Small intestine (tissue), 7 donors: ENCODE measurements around the gene SMARCA5. TPM values are rescaled to one million over a fixed set of nuclear protein-coding genes. Genes with fewer than 3 reads are reported as not detected.
"Not testable (repeated sequence)": the region's sequence is repeated elsewhere in the genome, so short reads cannot be mapped to it uniquely, and the experiment has no call there.

Experiments
- DNase-seq, 2 donors: peaks; one replicate each; pipeline versions ENCODE4 v3.0.0 to v3.0.0-alpha.2; 2013
- FAIRE-seq: peaks from 2 replicates; lab custom pipeline; 2012; peaks lifted over from hg19 to GRCh38; lab: Jason Lieb, UNC
- H3K27ac ChIP-seq, 3 donors: one replicate each; pipeline ENCODE4 v1.5.1; 2013; ENCODE audit warnings: low read length in 2 of 3, mild to moderate bottlenecking in 2 of 3, control low read depth in 1 of 3, inconsistent platforms in 1 of 3, low read depth in 1 of 3, moderate library complexity in 1 of 3
- H3K27me3 ChIP-seq, 3 donors: one replicate each; pipeline ENCODE4 v1.6.1; 2013; ENCODE audit warnings: low read length in 3 of 3, inconsistent platforms in 1 of 3; ENCODE audit not compliant: control insufficient read depth in 3 of 3, insufficient read depth in 3 of 3
- H3K36me3 ChIP-seq, 3 donors: one replicate each; pipeline ENCODE4 v1.6.1; 2013; ENCODE audit warnings: low read length in 3 of 3, inconsistent platforms in 1 of 3, low read depth in 1 of 3, mild to moderate bottlenecking in 1 of 3, moderate library complexity in 1 of 3; ENCODE audit not compliant: control insufficient read depth in 3 of 3, insufficient read depth in 2 of 3
- H3K4me1 ChIP-seq, 3 donors: one replicate each; pipeline ENCODE4 v1.6.1; 2013; ENCODE audit warnings: low read length in 2 of 3, inconsistent platforms in 1 of 3, low read depth in 1 of 3, mild to moderate bottlenecking in 1 of 3, moderate library complexity in 1 of 3; ENCODE audit not compliant: control insufficient read depth in 3 of 3, insufficient read depth in 2 of 3
- H3K4me3 ChIP-seq, 3 donors: one replicate each; pipeline ENCODE4 v1.5.1; 2013; ENCODE audit warnings: low read length in 3 of 3, control low read depth in 1 of 3, inconsistent platforms in 1 of 3, low read depth in 1 of 3, mild to moderate bottlenecking in 1 of 3, moderate library complexity in 1 of 3
- H3K9me3 ChIP-seq, 2 donors: one replicate each; pipeline ENCODE4 v1.6.1; 2013; ENCODE audit warnings: low read depth in 1 of 2, low read length in 1 of 2; ENCODE audit not compliant: control insufficient read depth in 2 of 2, insufficient read depth in 1 of 2
- WGBS, 3 donors: extraction: QIAGEN DNeasy Blood & Tissue Kit; methylation state at CpG; one replicate each; pipeline ENCODE4 v1.1.7; 2013; 5-methylcytosine and 5-hydroxymethylcytosine counted together
- polyA plus RNA-seq, 4 donors: library from polyadenylated mRNA; stranded (reverse) in 3 of 4; unstranded in 1 of 4; fragments of 200-250 nt in 3 of 4; fragments of 120-200 nt in 1 of 4; gene quantifications; one replicate each; pipeline versions ENCODE4 v1.2.1 to v1.2.3, GENCODE V29; 2013
- donor health status: healthy with polysubstance abuse.
- donor health status: control.
- donor health status: control.
- donor health status: Bipolar disorder and iron deficiency.
- donor health status: healthy.

SMARCA5 gene
- polyA plus RNA-seq, 4 donors = 13.0 to 49.8 (median 17.6) TPM

DNA sequence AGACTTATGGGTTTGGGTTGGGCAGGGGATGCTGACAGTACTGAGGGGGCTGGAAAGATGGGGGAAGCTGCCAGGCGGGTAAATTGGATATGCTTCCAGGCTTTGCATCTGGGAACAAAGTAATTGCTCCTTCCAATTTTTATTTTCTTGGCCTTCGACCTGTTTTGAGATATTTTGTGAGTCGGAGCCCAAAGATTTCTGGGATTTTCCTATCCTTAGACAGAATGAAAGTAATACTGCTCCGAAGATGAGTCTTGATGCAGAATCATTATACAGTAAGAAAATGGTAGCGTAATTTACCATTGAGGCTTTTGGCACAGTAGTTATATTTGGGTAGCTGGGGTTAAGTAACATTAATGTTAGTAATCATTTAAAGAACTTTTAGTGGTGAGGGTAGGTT is 1.4 kb downstream of the SMARCA5 start:
- WGBS, 3 donors = 4 to 8% (median 5%) methylated on average over 5 of the region's 5 CpGs
- Histone ChIP-seq H3K27me3 (no peaks in the 10 kb centered on the region), H3K27ac (peak overlapping the region; percentile 85 to 100 (median 98)), H3K4me1 (peaks cover 0 to 11% (median 3%) of the 10 kb centered on the region in 3 donors), H3K36me3 (peaks cover 0 to 4% (median 3%) of the 10 kb centered on the region in 3 donors), H3K9me3 (no peaks in the 10 kb centered on the region), H3K4me3 (peak overlapping the region; percentile 68 to 94 (median 73))
- DNase-seq = peak in 1 of 2 donors; percentile 1
- no peak for FAIRE-seq

DNA sequence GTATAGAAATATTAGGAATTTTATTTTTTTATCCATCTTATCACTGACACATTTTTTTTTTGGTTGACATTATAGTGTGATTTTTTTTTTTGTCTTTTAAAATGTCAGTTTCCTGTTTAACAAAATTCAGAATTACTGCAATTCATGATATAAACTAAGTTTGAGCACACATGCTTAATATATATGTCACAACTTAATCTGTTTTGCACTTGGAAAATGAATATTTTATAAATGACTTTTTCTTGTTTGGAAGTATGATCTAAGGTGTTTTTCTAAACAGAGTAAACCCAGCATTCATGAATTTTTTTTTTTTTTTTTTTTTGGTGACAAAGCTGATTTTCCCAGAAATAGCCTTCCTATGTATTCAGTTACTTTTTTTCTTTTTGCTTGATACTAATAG is 2.4 kb downstream of the SMARCA5 start:
- FAIRE-seq (peak; percentile 86), DNase-seq (no peak)
- no peak overlapping the region for H3K4me3 ChIP-seq
- H3K27ac ChIP-seq = no peak overlapping the region
- H3K36me3 ChIP-seq = peaks cover 0 to 4% (median 3%) of the 10 kb centered on the region in 3 donors
- H3K9me3 ChIP-seq = no peaks in the 10 kb centered on the region
- peaks cover 0 to 11% (median 3%) of the 10 kb centered on the region in 3 donors for H3K4me1 ChIP-seq
- H3K27me3 ChIP-seq = no peaks in the 10 kb centered on the region

DNA sequence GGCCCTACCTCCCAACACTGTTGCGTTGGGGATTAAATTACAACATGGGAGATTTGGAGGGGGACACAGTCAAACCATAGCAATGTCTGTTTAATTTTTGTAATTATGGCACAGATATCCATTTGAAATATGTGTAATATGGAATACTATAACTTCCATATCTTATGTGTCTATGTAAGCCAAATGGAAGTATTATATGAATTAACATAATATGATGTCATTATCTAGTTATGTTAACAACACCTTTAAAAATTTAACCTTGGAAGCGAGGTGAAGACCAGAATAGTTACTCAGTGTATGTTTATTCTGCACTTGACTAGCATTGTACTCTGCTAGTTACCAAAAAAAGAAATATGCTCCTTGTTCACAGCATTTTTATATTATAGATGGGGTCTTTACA is 4.3 kb downstream of the SMARCA5 start:
- WGBS, 3 donors = 93 to 96% (median 95%) methylated on average over 2 of the region's 2 CpGs
- no peak for DNase-seq
- no peaks in the 10 kb centered on the region for H3K9me3 ChIP-seq
- FAIRE-seq = no peak
- H3K4me3 ChIP-seq = no peak overlapping the region
- peaks cover 0 to 11% (median 3%) of the 10 kb centered on the region in 3 donors for H3K4me1 ChIP-seq
- H3K27ac ChIP-seq = no peak overlapping the region
- peaks cover 4 to 5% (median 4%) of the 10 kb centered on the region in 3 donors for H3K36me3 ChIP-seq
- no peaks in the 10 kb centered on the region for H3K27me3 ChIP-seq

DNA sequence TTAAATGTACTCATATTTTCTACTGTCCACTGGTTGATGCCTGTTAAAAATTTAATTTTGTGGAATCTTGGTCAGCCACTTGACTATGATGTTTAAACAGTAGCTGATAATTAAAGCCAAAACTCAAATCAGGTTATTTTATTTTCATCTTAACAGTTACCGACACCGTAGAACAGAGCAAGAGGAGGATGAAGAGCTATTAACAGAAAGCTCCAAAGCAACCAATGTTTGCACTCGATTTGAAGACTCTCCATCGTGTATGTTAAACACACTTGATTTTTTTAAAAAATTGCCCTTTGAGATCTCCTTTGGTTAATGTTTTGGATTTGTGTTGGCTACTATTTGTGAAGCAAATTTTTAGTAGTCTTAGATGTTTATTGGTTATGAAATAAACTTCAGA is 10.7 kb downstream of the SMARCA5 start:
- Histone ChIP-seq H3K36me3 (peaks cover 6 to 20% (median 13%) of the 10 kb centered on the region in 3 donors), H3K9me3 (no peaks in the 10 kb centered on the region), H3K27me3 (no peaks in the 10 kb centered on the region), H3K4me3 (no peak overlapping the region), H3K27ac (no peak overlapping the region), H3K4me1 (no peaks in the 10 kb centered on the region)
- no peak for DNase-seq
- WGBS, 3 donors = 88 to 96% (median 96%) methylated on average over 4 of the region's 4 CpGs
- FAIRE-seq = peak; percentile 19

DNA sequence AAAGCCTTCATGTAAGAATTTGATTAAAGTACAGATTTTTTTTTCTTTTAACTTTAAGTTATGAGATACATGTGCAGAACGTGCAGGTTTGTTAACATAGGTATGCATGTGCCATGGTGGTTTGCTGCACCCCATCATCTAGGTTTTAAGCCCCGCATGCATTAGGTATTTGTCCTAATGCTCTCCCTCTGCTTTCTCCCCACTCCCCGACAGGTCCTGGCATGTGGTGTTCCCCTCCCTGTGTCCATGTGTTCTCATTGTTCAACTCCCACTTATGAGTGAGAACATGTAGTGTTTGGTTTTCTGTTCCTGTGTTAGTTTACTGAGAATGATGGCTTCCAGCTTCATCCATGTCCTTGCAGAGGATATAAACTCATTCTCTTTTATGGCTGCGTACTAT is 14.5 kb downstream of the SMARCA5 start:
- H3K4me3 ChIP-seq, H3K27ac ChIP-seq, H3K9me3 ChIP-seq, DNase-seq, H3K27me3 ChIP-seq, FAIRE-seq, H3K4me1 ChIP-seq: not testable (repeated sequence)
- 93 to 95% (median 94%) methylated on average over 4 of the region's 4 CpGs for WGBS, 3 donors
- peaks cover 0 to 24% (median 16%) of the 10 kb centered on the region in 3 donors for H3K36me3 ChIP-seq

DNA sequence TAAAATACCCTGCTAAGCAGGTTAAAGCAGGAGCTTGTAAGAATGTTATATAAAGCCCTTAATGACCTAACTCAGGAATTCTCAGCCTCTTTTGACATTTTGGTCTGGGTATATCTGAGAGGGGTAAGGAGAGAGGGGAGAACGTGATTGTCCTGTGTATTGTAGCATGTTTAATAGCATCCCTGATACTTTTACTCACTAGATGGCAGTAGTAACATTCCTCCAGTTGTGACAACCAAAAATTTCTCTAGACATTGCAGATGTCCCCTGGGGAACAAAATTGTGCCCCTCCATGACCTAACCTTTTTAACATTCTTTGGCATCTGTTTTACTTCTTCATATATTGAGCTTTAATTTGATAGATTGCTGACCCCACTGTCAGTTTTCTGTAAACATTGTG is 17.9 kb downstream of the SMARCA5 start:
- H3K4me1 ChIP-seq = no peaks in the 10 kb centered on the region
- DNase-seq (no peak), FAIRE-seq (no peak)
- H3K9me3 ChIP-seq = no peaks in the 10 kb centered on the region
- no peak overlapping the region for H3K4me3 ChIP-seq
- H3K36me3 ChIP-seq = peaks cover 4 to 24% (median 17%) of the 10 kb centered on the region in 3 donors
- H3K27me3 ChIP-seq = no peaks in the 10 kb centered on the region
- H3K27ac ChIP-seq = no peak overlapping the region
- 59 to 70% (median 62%) methylated on average over 1 of the region's 1 CpG for WGBS, 3 donors

DNA sequence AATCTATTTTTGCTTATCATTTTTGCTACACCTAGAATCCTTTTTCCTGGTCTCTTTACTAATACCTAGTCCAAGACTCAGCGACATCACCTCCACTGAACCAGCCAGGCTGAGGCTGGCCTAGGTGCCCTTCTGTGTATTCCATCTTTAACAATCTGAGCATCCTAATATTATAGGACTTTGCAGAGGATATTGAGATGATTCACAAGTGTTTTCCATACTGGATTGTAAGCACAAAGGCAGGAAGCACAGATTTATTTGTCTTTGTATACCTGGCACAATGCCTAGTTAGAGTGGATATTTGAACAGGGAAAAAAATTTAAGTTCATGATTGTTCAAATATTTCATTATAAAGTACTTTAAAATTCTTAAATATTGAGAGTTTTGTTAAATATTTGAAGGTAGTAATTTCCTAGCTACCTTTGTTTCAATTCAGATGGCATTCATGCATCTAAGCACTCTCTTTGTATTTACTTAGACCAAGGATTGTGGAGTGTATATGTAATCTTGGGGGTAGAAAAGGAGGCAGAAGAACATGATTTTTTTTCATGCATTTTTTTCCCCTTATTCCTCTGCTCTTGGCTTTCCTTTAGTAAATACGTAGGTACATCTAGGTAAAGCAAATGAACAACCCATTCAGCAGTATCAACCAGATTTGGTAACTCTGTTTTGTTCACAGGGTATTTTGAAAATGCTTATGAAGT is 18.4 kb downstream of the SMARCA5 start:
- DNase-seq = no peak
- no peaks in the 10 kb centered on the region for H3K4me1 ChIP-seq
- WGBS, 3 donors = 90 to 96% (median 91%) methylated on average over 2 of the region's 2 CpGs
- no peak overlapping the region for H3K4me3 ChIP-seq
- no peaks in the 10 kb centered on the region for H3K27me3 ChIP-seq
- no peak for FAIRE-seq
- H3K36me3 ChIP-seq = peaks cover 4 to 21% (median 19%) of the 10 kb centered on the region in 3 donors
- H3K27ac ChIP-seq = no peak overlapping the region
- no peaks in the 10 kb centered on the region for H3K9me3 ChIP-seq

DNA sequence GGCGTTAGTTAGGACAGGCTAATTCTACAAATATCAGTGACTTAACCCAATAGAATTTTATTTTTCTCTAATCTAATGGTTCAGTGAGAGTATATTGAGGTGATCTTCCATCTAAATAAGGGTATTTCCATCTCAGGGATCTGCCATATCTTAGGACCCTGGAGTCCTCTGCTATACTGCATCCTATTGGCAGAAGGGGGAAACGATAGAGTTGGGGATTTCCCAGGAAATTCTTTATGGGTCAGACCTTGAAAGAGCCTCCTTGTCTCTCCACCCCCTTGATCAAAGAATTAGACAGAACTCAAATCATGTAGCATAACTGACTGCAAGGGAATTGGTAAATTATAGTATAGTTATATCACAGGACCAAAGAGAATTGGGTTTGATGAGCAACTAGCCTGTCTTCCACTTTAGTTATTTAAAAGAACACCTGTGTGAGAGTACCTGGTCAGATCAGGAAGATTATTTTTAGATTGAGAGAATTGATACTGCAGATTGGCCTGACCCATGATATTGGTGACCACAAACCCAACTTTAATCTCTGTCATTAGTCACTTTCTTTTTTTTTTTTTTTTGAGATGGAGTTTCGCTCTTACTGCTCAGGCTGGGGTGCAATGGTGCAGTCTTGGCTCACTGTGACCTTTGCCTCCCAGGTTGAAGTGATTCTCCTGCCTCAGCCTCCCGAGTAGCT is 25.6 kb downstream of the SMARCA5 start:
- H3K27me3 ChIP-seq = no peaks in the 10 kb centered on the region
- H3K36me3 ChIP-seq = peaks cover 0 to 13% (median 11%) of the 10 kb centered on the region in 3 donors
- WGBS, 3 donors = 82 to 90% (median 85%) methylated on average over 4 of the region's 4 CpGs
- H3K9me3 ChIP-seq = no peaks in the 10 kb centered on the region
- no peak overlapping the region for H3K4me3 ChIP-seq
- H3K27ac ChIP-seq = no peak overlapping the region
- DNase-seq = no peak
- H3K4me1 ChIP-seq = no peaks in the 10 kb centered on the region
- no peak for FAIRE-seq
